HepG2 (cell line): ENCODE data around the gene SCAF8. TPM values are rescaled to one million over a fixed set of nuclear protein-coding genes. Genes with fewer than 3 reads are reported as not detected.
A peak's percentile ranks its signal among the peaks of the same experiment; 100 is the strongest.

Experiments used
- ARNT2 ChIP-seq: sonication (generic); formaldehyde crosslinking; IDR thresholded peaks from 2 replicates; pipeline ENCODE4 v1.8.0; 2022; ENCODE audit warnings: mild to moderate bottlenecking, low read depth, missing genetic modification reagents, moderate library complexity
- FOXA3 ChIP-seq: IDR thresholded peaks from 2 replicates; pipeline ENCODE4 v1.6.1; 2016; ENCODE audit warnings: missing genetic modification reagents, missing compliant biosample characterization
- HNF4A ChIP-seq: sonication (generic); formaldehyde crosslinking; IDR thresholded peaks from 2 replicates; pipeline ENCODE4 v1.4.0; 2020; ENCODE audit warnings: missing genetic modification reagents
- HNRNPH1 ChIP-seq: fragments of 200-400 bp; formaldehyde crosslinking; optimal IDR thresholded peaks from 2 replicates; pipeline ENCODE3; 2017; ENCODE audit warnings: mild to moderate bottlenecking, low read depth, low read length
- NCOR1 ChIP-seq: fragments of 200-600 bp; sonication (generic); IDR thresholded peaks from 2 replicates; pipeline ENCODE4 v1.7.0; 2017; ENCODE audit warnings: antibody characterized with exemption, low read length, borderline replicate concordance
- NFIB ChIP-seq: sonication (generic); formaldehyde crosslinking; IDR thresholded peaks from 2 replicates; pipeline ENCODE4 v1.9.0; 2021; ENCODE audit warnings: missing genetic modification reagents, mild to moderate bottlenecking, borderline replicate concordance
- NFIC ChIP-seq: IDR thresholded peaks from 2 replicates; pipeline ENCODE4 v1.6.1; 2012; ENCODE audit warnings: mild to moderate bottlenecking, low read length, inconsistent platforms
- NFYB ChIP-seq: sonication (generic); formaldehyde crosslinking; IDR thresholded peaks from 2 replicates; pipeline ENCODE4 v1.4.0; 2020; ENCODE audit warnings: missing genetic modification reagents
- POGZ ChIP-seq: sonication (generic); formaldehyde crosslinking; IDR thresholded peaks from 2 replicates; pipeline ENCODE4 v1.4.0; 2020; ENCODE audit warnings: mild to moderate bottlenecking, missing genetic modification reagents
- RAD21 ChIP-seq: fragments of 450-650 bp; formaldehyde crosslinking; IDR thresholded peaks from 2 replicates; pipeline ENCODE4 v1.5.0; 2020; ENCODE audit warnings: mild to moderate bottlenecking
- SIX1 ChIP-seq: sonication (generic); formaldehyde crosslinking; IDR thresholded peaks from 2 replicates; pipeline ENCODE4 v1.4.0; 2020; ENCODE audit warnings: missing genetic modification reagents, borderline replicate concordance
- U2AF1 ChIP-seq: fragments of 200-400 bp; formaldehyde crosslinking; optimal IDR thresholded peaks from 2 replicates; pipeline ENCODE3; 2017; ENCODE audit warnings: mild to moderate bottlenecking, low read depth, low read length
- ZNF224 ChIP-seq: sonication (generic); formaldehyde crosslinking; IDR thresholded peaks from 2 replicates; pipeline ENCODE4 v1.5.0; 2020; ENCODE audit warnings: mild to moderate bottlenecking, missing genetic modification reagents
- ZNF460 ChIP-seq: sonication (generic); formaldehyde crosslinking; IDR thresholded peaks from 2 replicates; pipeline ENCODE4 v1.5.1; 2020; ENCODE audit warnings: missing genetic modification reagents, mild to moderate bottlenecking, borderline replicate concordance
- polyA plus RNA-seq, 8 experiments: library from polyadenylated mRNA; depleted of rRNA in 3 of 8; stranded (reverse) in 7 of 8; unstranded in 1 of 8; fragments of >200 nt; fragmentation: Illumina TruSeq in 4 of 8; extraction: Trizol in 4 of 8; gene quantifications; 2 replicates each; pipeline versions ENCODE4 v1.2.1 to v1.2.3, GENCODE V29; 2011 to 2016; ENCODE audit warnings: low read depth in 4 of 8, missing spikeins in 1 of 8, mixed read lengths in 1 of 8; ENCODE audit not compliant: insufficient read depth in 1 of 8
- total RNA-seq, 5 experiments: library from RNA; depleted of rRNA; stranded (reverse); fragments of >200 nt; fragmentation: Illumina TruSeq; extraction: Trizol; gene quantifications; 2 replicates each; pipeline ENCODE4 v1.2.3, GENCODE V29; 2016; ENCODE audit warnings: low read depth in 1 of 5
- TF ChIP-seq, protein P1 (sequence below): sonication (generic); formaldehyde crosslinking; IDR thresholded peaks from 2 replicates; pipeline ENCODE4 v1.4.0; 2020; ENCODE audit warnings: mild to moderate bottlenecking, missing genetic modification reagents
- TF ChIP-seq, protein P2 (sequence below): sonication (generic); formaldehyde crosslinking; IDR thresholded peaks from 2 replicates; pipeline ENCODE4 v1.5.1; 2020; ENCODE audit warnings: mild to moderate bottlenecking, missing genetic modification reagents, borderline replicate concordance
- TF ChIP-seq, protein P3 (sequence below): sonication (generic); formaldehyde crosslinking; IDR thresholded peaks from 2 replicates; pipeline ENCODE4 v1.8.1; 2022; ENCODE audit warnings: low read depth, mild to moderate bottlenecking, missing genetic modification reagents

The SCAF8 gene
- total and polyA plus RNA-seq, 2 of the 13 experiments (the other 11 are each of a cell fraction or from before 2014, with no cell fraction given), result 15.3 to 40.8 TPM

DNA sequence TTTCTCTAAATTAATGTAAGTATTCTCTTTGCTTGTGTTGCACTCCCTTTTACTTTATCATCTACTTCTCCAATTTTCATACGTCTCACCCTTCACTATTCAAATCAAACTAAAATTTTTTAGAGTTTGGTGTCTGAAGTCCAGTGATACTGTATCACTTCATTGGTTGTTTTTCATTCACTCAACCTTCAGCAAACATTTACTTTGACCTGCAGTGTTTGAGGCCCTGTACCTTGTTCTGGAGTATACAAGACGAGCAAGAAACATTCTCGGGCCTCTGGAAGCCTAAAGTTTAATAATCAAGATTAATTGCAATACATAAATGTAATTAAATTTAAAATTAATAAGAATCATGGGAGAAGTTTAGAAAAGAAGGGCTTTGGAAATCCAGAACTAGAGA lies 64.6 kb downstream of the SCAF8 start (continued):
- TF ChIP-seq NCOR1 (no peak), ARNT2 (CRISPR knock-in tag) (no peak), SIX1 (no peak), HNRNPH1 (no peak), ZNF460 (no peak), NFIC (peak; percentile 27; the same call in 1 of the 2 replicates), HNF4A (CRISPR knock-in tag) (peak; percentile 59), NFYB (peak; percentile 30; the same call in 1 of the 2 replicates), POGZ (peak; percentile 45), ZNF224 (CRISPR knock-in tag) (no peak), FOXA3 (CRISPR knock-in tag) (peak; percentile 56), RAD21 (CRISPR knock-in tag) (no peak), NFIB (CRISPR knock-in tag) (no peak), U2AF1 (no peak)
- TF ChIP-seq, protein P1, sequence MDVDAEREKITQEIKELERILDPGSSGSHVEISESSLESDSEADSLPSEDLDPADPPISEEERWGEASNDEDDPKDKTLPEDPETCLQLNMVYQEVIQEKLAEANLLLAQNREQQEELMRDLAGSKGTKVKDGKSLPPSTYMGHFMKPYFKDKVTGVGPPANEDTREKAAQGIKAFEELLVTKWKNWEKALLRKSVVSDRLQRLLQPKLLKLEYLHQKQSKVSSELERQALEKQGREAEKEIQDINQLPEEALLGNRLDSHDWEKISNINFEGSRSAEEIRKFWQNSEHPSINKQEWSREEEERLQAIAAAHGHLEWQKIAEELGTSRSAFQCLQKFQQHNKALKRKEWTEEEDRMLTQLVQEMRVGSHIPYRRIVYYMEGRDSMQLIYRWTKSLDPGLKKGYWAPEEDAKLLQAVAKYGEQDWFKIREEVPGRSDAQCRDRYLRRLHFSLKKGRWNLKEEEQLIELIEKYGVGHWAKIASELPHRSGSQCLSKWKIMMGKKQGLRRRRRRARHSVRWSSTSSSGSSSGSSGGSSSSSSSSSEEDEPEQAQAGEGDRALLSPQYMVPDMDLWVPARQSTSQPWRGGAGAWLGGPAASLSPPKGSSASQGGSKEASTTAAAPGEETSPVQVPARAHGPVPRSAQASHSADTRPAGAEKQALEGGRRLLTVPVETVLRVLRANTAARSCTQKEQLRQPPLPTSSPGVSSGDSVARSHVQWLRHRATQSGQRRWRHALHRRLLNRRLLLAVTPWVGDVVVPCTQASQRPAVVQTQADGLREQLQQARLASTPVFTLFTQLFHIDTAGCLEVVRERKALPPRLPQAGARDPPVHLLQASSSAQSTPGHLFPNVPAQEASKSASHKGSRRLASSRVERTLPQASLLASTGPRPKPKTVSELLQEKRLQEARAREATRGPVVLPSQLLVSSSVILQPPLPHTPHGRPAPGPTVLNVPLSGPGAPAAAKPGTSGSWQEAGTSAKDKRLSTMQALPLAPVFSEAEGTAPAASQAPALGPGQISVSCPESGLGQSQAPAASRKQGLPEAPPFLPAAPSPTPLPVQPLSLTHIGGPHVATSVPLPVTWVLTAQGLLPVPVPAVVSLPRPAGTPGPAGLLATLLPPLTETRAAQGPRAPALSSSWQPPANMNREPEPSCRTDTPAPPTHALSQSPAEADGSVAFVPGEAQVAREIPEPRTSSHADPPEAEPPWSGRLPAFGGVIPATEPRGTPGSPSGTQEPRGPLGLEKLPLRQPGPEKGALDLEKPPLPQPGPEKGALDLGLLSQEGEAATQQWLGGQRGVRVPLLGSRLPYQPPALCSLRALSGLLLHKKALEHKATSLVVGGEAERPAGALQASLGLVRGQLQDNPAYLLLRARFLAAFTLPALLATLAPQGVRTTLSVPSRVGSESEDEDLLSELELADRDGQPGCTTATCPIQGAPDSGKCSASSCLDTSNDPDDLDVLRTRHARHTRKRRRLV, result no peak
- TF ChIP-seq, protein P2, sequence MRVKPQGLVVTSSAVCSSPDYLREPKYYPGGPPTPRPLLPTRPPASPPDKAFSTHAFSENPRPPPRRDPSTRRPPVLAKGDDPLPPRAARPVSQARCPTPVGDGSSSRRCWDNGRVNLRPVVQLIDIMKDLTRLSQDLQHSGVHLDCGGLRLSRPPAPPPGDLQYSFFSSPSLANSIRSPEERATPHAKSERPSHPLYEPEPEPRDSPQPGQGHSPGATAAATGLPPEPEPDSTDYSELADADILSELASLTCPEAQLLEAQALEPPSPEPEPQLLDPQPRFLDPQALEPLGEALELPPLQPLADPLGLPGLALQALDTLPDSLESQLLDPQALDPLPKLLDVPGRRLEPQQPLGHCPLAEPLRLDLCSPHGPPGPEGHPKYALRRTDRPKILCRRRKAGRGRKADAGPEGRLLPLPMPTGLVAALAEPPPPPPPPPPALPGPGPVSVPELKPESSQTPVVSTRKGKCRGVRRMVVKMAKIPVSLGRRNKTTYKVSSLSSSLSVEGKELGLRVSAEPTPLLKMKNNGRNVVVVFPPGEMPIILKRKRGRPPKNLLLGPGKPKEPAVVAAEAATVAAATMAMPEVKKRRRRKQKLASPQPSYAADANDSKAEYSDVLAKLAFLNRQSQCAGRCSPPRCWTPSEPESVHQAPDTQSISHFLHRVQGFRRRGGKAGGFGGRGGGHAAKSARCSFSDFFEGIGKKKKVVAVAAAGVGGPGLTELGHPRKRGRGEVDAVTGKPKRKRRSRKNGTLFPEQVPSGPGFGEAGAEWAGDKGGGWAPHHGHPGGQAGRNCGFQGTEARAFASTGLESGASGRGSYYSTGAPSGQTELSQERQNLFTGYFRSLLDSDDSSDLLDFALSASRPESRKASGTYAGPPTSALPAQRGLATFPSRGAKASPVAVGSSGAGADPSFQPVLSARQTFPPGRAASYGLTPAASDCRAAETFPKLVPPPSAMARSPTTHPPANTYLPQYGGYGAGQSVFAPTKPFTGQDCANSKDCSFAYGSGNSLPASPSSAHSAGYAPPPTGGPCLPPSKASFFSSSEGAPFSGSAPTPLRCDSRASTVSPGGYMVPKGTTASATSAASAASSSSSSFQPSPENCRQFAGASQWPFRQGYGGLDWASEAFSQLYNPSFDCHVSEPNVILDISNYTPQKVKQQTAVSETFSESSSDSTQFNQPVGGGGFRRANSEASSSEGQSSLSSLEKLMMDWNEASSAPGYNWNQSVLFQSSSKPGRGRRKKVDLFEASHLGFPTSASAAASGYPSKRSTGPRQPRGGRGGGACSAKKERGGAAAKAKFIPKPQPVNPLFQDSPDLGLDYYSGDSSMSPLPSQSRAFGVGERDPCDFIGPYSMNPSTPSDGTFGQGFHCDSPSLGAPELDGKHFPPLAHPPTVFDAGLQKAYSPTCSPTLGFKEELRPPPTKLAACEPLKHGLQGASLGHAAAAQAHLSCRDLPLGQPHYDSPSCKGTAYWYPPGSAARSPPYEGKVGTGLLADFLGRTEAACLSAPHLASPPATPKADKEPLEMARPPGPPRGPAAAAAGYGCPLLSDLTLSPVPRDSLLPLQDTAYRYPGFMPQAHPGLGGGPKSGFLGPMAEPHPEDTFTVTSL (CRISPR knock-in tag), result peak; percentile 36; the same call in 1 of the 2 replicates
- TF ChIP-seq, protein P3, sequence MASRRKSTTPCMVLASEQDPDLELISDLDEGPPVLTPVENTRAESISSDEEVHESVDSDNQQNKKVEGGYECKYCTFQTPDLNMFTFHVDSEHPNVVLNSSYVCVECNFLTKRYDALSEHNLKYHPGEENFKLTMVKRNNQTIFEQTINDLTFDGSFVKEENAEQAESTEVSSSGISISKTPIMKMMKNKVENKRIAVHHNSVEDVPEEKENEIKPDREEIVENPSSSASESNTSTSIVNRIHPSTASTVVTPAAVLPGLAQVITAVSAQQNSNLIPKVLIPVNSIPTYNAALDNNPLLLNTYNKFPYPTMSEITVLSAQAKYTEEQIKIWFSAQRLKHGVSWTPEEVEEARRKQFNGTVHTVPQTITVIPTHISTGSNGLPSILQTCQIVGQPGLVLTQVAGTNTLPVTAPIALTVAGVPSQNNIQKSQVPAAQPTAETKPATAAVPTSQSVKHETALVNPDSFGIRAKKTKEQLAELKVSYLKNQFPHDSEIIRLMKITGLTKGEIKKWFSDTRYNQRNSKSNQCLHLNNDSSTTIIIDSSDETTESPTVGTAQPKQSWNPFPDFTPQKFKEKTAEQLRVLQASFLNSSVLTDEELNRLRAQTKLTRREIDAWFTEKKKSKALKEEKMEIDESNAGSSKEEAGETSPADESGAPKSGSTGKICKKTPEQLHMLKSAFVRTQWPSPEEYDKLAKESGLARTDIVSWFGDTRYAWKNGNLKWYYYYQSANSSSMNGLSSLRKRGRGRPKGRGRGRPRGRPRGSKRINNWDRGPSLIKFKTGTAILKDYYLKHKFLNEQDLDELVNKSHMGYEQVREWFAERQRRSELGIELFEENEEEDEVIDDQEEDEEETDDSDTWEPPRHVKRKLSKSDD (CRISPR knock-in tag), result no peak
